GM13977 (cell line): ENCODE results near the gene HHLA2.
"Not testable (repeated sequence)": the region's sequence is repeated elsewhere in the genome, so short reads cannot be mapped to it uniquely, and the experiment has no call there.

Source experiments
- DNase-seq: peaks from one replicate; pipeline ENCODE4 v3.0.0; 2012; ENCODE audit warnings: low spot score
- in situ Hi-C: fragments of 300-500 bp; cut with MboI; formaldehyde crosslinking; loops from one replicate; pipeline ENCODE4 v1.12.0; 2022; ENCODE audit warnings: low sequenced_read_pairs, low pct_unique_long_range_greater_than_20kb, mixed read lengths, inconsistent platforms; ENCODE audit not compliant: unreplicated experiment
- TF ChIP-seq, protein P1 (sequence below): IDR thresholded peaks from 2 replicates; pipeline ENCODE4 v1.5.1; 2012; ENCODE audit warnings: mild to moderate bottlenecking, control low read depth; ENCODE audit not compliant: insufficient read depth; ENCODE audit errors: extremely low read depth, missing control alignments

Gene HHLA2

GRCh38 chr3:108271626-108272025 is 24.7 kb upstream of the HHLA2 start:
- TF ChIP-seq, protein P1, sequence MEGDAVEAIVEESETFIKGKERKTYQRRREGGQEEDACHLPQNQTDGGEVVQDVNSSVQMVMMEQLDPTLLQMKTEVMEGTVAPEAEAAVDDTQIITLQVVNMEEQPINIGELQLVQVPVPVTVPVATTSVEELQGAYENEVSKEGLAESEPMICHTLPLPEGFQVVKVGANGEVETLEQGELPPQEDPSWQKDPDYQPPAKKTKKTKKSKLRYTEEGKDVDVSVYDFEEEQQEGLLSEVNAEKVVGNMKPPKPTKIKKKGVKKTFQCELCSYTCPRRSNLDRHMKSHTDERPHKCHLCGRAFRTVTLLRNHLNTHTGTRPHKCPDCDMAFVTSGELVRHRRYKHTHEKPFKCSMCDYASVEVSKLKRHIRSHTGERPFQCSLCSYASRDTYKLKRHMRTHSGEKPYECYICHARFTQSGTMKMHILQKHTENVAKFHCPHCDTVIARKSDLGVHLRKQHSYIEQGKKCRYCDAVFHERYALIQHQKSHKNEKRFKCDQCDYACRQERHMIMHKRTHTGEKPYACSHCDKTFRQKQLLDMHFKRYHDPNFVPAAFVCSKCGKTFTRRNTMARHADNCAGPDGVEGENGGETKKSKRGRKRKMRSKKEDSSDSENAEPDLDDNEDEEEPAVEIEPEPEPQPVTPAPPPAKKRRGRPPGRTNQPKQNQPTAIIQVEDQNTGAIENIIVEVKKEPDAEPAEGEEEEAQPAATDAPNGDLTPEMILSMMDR: no peak
- DNase-seq: no peak
- in situ Hi-C loops: no loop called here

- DNase-seq, in situ Hi-C loops: not testable (repeated sequence)
Observed at GRCh38 chr3:108279066-108279465, 17.3 kb upstream of the HHLA2 start.

GRCh38 chr3:108280476-108280875 is 15.9 kb upstream of the HHLA2 start:
- DNase-seq: no peak
- TF ChIP-seq, protein P1: no peak
- in situ Hi-C loops: no loop called here

DNA sequence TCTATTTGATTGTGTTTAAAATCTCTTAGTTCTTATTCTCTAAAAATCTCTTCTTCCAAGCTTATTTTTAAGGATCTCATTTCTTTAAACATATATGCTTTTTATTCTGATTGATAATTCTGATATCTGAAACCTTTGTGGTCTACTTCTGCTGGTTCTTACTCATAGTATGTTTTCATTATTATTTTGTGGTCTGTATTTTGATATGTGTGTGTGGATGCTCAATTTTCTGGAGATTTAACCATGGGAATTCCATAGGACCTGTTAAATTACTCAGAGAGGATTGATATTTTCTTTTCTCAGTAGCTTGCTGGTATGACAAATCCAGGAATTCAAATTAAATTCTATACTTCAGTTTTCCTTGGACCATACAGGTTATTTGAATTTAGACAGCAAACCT is 14.7 kb upstream of the HHLA2 start:
- in situ Hi-C loops: no loop called here
- TF ChIP-seq, protein P1: no peak

GRCh38 chr3:108283006-108283405 is 13.3 kb upstream of the HHLA2 start:
- no peak for DNase-seq
- TF ChIP-seq, protein P1: no peak
- in situ Hi-C loops: no loop called here

More for the DNA sequence above, 14.7 kb upstream of the HHLA2 start:
- no peak for DNase-seq

DNA sequence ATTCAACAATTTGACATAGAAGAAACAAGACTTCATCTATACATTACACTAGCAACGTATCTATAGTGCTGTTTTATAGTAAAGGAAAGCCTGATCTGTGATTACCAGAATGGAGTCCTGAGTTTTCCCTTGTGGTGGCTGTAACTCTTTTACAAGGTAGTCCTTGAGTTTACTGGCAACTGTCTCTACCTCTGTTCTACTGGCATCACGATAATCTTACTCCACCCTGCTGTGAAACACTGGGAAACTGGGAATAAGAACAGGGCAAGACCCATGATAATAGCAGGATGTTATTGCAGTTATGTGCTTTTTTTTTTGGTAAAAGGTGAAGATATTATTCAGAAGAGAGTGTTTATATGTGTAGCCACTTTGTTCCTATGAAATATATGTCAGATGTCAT is 12.4 kb upstream of the HHLA2 start:
- TF ChIP-seq, protein P1: no peak
- in situ Hi-C loops: no loop called here

DNA sequence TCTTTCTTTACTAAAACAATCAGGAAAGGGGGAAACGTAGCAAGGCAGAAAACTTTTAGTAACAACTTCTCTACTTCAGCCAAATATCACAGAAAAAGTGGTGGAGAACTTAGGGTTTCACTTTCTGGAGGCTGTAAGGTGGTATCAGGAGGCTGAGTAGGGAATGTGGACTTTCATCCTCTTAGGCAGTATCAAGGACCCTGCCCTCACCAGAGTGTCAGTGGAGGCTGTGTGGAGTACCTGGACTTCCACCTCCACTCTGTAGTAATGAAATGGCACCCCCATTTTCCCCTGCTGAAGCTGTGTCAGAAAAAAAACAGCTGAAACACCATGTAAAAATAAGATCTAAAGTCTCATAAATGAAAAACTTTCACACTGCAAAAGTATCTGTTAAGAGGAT is 11.2 kb upstream of the HHLA2 start:
- in situ Hi-C loops: no loop called here
- DNase-seq: no peak
- TF ChIP-seq, protein P1: no peak

More for the DNA sequence above, 12.4 kb upstream of the HHLA2 start:
- no peak for DNase-seq
